ENCODE data around the gene SSH2.
"Not testable (repeated sequence)": the region's sequence is repeated elsewhere in the genome, so short reads cannot be mapped to it uniquely, and the experiment has no call there.

Gene SSH2

GRCh38 chr17:29698019-29698777 is 231.8 kb downstream of the SSH2 start:
- no peak for DNase-seq

DNA sequence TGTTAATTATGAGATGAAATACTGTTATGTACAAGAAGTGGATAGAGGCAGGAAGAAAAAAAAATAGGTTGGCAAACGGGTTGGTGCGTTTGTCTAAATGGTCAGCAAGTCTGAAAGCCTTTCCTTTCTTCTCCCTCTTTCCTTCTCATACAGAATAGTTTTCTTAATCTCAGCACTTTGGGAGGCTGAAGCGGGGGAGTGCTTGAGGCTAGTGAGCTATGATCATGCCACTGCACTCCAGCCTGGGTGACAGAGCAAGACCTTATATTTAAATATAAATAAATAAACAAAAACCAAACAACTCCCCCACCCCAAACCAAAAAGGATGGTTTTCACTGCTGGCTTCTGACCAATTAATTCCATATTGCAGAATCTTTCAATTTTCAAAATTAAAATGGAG is 232.7 kb downstream of the SSH2 start:
- DNase-seq = no peak

GRCh38 chr17:29694918-29695563 is 235.0 kb downstream of the SSH2 start:
- no peak for DNase-seq

- no peak for DNase-seq
These were observed 236.3 kb downstream of the SSH2 start for GRCh38 chr17:29693751-29694150.

GRCh38 chr17:29687596-29687995 is 242.4 kb downstream of the SSH2 start:
- no peak for DNase-seq

- DNase-seq = no peak
These were observed 242.9 kb downstream of the SSH2 start for GRCh38 chr17:29686993-29687590.

- DNase-seq = no peak
These were observed 246.5 kb downstream of the SSH2 start for GRCh38 chr17:29683481-29683880.

GRCh38 chr17:29682987-29683386 is 247.0 kb downstream of the SSH2 start:
- no peak for DNase-seq

DNA sequence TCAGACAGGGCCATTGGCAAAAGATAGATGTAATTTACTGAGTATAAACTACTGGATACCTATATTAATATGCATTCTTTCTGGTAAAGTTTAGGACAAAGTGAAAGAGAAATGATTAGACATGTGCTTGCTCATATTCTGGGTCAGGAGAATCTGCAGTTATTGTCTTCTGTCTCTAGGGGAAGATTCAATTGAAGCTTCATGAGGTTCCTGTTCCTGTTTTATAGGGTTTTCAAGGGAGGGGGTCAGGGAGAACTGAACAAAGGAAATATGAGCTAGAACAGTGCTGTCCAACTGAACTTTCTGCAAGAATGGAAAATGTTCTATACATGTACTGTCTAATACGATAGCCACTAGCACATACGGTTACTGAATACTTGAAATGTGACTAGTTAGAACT is 248.0 kb downstream of the SSH2 start:
- no peak for DNase-seq

DNA sequence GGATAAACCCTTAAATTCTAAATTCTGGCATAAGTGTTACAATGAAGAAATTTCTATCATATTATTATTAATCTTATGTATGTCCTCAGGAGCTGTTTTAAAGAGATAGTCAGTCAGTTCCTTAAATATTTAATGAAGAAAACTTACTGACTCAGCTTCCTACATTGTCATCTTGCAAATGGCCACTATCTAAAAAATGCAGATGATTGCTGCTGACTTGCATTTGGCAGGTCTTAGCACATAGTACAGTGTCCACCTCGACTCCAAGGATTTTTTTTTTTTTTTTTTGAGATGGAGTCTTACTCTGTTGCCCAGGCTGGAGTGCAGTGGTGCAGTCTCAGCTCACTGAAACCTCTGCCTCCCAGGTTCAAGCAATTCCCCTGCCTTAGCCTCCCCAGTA is 252.2 kb downstream of the SSH2 start:
- no peak for DNase-seq

DNA sequence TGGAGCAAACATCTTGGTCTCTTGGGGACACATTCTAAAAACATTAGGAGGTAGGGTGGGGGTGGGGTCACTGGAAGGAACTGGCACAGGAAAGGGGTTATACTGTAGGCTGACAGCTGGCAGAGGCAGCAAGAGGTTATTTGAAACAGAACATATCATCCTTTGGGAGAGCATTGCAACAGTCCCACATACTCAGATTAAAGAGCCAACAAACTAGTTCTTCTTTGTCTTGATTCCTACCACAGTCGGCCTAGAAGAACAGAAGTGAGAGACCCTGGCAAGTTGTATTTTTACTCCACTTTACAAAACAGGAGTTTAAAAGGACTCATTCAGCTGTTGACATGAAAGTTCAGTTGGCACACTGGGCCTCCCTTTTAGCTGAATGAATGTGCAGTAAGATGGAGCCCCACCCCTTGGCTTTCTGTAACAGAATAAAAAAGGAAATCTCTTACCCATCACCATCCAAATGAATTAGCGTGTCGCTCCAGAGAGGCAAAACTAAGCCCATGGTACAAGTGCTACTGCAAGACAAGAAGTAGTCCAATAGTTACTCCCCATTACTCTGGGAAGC is 252.7 kb downstream of the SSH2 start:
- DNase-seq = no peak

- not testable (repeated sequence) for DNase-seq
These were observed 254.1 kb downstream of the SSH2 start for GRCh38 chr17:29675961-29676360.

GRCh38 chr17:29674281-29674680 is 255.7 kb downstream of the SSH2 start:
- no peak for DNase-seq

- DNase-seq = no peak
These were observed 258.4 kb downstream of the SSH2 start for GRCh38 chr17:29671661-29672060.

GRCh38 chr17:29669266-29669665 is 260.8 kb downstream of the SSH2 start:
- DNase-seq = no peak

DNA sequence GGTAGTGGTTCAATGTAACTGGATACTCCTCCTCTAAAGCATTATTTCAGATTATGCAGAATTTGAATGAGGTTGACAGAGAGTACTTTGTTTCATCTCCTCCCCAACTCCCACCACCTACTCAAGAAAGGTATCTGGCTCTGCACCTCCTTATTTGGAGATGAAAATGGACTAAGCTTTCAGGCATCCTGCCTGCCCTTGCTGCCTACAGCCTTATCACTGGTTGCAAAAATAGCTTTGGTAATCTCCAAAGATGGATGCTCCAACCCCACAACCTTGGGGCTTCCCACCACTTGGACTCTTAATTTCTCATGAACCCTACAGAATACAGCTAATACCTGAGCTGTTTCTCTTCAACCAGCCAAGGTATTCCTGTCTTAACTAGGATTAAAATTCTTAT is 262.1 kb downstream of the SSH2 start:
- DNase-seq = no peak

- no peak for DNase-seq
These were observed 264.6 kb downstream of the SSH2 start for GRCh38 chr17:29665481-29665810.

DNA sequence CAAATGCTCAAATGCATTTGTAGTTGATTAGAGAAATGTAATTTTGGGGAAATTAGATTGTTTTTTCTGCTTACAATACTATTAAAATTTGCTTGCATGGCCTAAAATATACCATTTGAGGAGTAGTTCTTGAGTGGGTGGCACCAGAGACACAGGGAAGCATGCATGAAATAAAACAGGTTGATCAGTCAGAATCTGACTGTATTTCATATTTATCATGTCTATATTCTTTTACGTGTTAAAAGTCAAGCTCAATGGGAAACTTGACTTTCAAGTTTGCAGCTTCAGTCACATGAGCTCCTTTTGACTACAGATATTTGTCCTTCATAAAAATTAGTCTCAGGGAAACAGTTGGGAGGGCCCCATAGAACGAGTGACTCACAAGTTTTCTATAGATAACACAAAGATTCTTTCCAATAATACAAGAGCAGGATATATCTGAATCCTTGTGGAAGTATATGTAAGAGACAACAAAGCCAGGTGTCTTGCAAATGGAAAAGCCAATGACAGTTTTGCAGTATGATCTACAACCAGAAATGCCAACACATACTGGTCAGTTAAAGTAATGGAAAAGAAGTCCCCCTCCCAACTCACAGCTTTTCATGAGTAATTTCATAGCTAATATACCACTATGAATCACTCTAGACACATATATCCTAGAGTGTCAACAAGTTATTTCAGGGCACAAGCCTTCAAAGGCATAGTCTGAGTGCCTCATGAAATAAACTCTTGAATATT is 265.1 kb downstream of the SSH2 start:
- no peak for DNase-seq

DNA sequence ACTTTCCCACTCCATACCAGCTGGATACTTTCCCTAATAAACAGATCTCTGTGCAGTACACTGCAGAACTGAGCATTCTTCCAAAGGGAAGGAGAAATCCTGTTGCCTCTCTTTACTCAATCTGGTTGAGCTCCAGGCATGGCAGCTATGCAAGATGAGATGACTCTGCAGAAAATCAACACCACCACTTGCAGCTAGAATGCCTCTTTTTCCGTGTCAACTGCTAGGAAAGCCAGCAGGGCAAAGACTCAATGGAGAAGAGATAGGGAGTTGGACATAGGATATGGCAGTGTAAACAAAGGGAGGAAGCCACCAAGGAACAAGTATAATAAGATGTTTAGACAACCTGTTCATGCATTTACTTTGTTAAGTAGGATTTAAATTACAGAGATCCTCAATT is 266.9 kb downstream of the SSH2 start:
- DNase-seq = peak in 1 of 3 experiments; percentile 28

DNA sequence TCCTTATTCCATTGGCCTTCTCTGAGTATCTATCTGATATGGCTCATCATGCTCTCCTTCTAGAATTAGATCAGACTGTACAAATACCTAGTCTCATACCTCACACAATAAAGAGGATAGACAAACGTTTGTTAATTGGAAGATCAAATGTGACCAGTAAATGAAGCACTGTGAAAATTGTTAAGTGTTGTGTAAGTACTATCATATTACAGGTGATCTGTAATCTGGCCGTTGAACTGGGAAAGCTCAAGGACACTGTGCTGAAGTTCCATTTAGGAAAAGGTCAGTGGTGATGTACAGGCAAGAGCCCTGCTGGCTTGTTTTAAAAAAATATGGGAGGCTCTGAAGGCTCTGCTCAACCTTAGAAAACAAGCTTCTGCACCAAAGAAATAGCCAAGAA is 268.8 kb downstream of the SSH2 start:
- peak in 2 of 3 experiments; percentile 32 to 62 for DNase-seq

DNA sequence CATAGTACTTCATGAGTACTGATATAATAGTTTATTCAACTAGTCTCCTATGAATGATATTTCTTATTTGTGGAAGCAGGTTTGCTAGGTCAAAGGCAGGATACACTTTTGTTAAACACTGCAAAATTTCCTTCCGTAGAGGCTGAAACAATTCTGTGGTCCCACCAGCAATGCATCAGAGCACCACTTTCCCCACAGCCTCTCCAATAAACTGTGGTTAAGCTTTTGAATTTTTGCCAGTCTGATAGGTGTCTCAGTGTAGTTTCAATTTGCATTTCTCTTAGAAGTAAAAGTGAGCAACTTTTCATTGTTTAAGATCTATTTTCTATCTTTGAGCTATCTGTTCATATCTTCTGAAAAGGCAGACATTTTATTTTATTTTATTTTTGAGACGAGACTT is 270.9 kb downstream of the SSH2 start:
- DNase-seq = no peak

GRCh38 chr17:29655323-29655722 is 274.7 kb downstream of the SSH2 start:
- DNase-seq = no peak

DNA sequence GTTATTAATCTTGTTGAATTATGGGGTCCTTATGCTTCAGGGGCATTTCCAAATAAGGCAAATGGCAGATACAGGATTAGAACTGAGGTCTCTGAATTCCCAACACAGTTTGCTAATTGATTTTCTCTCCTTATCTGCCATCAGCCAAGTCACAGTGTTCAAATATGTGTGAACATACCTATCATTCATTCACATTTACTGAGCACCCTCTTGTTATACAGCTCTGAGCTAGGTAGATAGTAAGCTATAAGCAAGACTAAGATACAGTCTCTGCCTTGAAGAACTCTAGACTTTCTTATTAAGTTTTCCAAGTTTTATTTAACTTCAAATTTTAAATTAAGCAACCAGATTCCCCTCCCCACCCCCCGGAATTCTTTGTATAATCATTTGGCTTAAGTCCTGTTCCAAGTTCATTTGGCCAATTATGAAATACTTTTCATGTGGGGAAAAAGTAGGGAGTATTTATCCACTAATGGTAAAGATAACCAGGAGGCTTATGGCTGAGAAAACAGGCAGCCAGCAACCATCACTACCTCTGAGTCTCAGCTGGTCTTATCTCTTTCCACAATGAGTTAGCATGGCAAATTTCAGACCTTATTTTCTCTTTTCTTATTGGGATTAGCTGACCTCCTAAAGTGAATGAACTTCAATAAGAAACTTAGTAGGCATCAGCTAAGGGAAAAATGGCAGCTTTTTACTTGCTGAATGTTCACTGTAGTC is 275.9 kb downstream of the SSH2 start:
- DNase-seq = no peak
